Stimulated activated effector memory CD8-positive, alpha-beta T cell treated with anti-CD3 and anti-CD28 coated beads, Interleukin-12 subunit alpha, Interleukin-12 subunit beta, amount 100 ng/mL, for 72 hours (primary cell): ENCODE measurements around the gene MYO5B.

Experiments used
- ATAC-seq: fragments of 150-1000 bp; cut with Tn5 transposase; 2 replicates; pipeline ENCODE4 v1.10.0; 2021
- DNase-seq, 2 donors: peaks; one replicate each; pipeline ENCODE4 v3.0.0; 2021 to 2022; ENCODE audit warnings: low spot score in 2 of 2
- H3K27ac Mint-ChIP-seq: one replicate; pipeline ENCODE4 v1.8.0; 2022; ENCODE audit warnings: mild to moderate bottlenecking, mixed read lengths
- H3K36me3 Mint-ChIP-seq: one replicate; pipeline ENCODE4 v1.8.0; 2022; ENCODE audit warnings: mild to moderate bottlenecking, mixed read lengths
- H3K4me1 Mint-ChIP-seq: one replicate; pipeline ENCODE4 v1.8.0; 2022; ENCODE audit warnings: mixed read lengths
- H3K4me3 Mint-ChIP-seq: one replicate; pipeline ENCODE4 v1.8.0; 2022; ENCODE audit warnings: mild to moderate bottlenecking, mixed read lengths
- H3K9me3 Mint-ChIP-seq: one replicate; pipeline ENCODE4 v1.8.0; 2022; ENCODE audit warnings: mixed read lengths

MYO5B gene

GRCh38 chr18:49915352-49915751 is 279.6 kb downstream of the MYO5B start:
- Mint-ChIP-seq H3K9me3 (peaks cover 3% of the 10 kb centered on the region), H3K36me3 (no peaks in the 10 kb centered on the region), H3K4me1 (no peaks in the 10 kb centered on the region), H3K4me3 (no peak overlapping the region), H3K27ac (no peak overlapping the region)
- ATAC-seq (no peak), DNase-seq (no peak)

GRCh38 chr18:49913221-49913620 is 281.7 kb downstream of the MYO5B start:
- H3K9me3 Mint-ChIP-seq, result peaks cover 3% of the 10 kb centered on the region
- DNase-seq, result no peak
- H3K4me3 Mint-ChIP-seq, result no peak overlapping the region
- H3K4me1 Mint-ChIP-seq, result no peaks in the 10 kb centered on the region
- ATAC-seq, result no peak
- no peak overlapping the region for H3K27ac Mint-ChIP-seq
- no peaks in the 10 kb centered on the region for H3K36me3 Mint-ChIP-seq

DNA sequence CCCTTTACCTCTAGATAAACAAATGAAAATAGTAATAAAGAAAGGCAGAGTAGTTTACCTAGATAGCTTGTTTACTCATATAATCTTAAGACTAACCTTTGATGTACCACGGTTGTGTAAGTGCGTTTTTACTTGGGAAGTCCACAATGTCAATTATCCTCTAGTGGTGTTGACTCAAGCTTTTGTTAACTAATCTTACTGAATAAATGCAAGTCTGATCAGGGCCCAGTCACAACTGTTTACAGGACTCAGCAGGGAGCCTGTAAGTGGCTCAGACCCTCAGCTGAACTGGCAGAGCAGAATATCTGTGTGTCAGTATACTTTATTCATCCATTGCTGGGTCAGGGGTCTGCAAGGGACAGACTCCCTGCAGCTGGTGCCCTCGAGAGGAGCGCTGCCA is 283.5 kb downstream of the MYO5B start:
- peaks cover 3% of the 10 kb centered on the region for H3K9me3 Mint-ChIP-seq
- H3K36me3 Mint-ChIP-seq, result no peaks in the 10 kb centered on the region
- H3K4me1 Mint-ChIP-seq, result no peaks in the 10 kb centered on the region
- DNase-seq, result no peak
- H3K27ac Mint-ChIP-seq, result no peak overlapping the region
- H3K4me3 Mint-ChIP-seq, result no peak overlapping the region
- ATAC-seq, result no peak

DNA sequence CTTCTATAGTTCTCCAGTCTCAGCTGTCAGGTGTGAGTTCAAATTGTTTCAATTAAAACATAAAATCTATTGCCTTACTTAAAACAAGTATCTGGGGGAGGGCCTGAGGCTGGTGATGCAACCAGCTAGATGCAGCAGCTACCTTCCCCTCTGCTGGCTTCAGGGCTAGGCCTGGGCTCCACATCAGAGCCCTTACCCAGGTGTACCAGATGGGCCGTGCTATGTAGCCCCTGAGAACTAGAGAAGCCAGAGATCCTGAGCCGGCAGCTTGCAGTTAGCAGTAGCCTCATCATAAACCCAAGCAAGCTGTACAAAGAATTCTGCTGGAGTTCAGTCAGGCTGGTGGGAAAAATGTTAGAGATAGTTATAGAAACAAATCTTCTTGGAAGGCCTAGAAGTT is 284.0 kb downstream of the MYO5B start:
- DNase-seq, result no peak
- peaks cover 3% of the 10 kb centered on the region for H3K9me3 Mint-ChIP-seq
- H3K27ac Mint-ChIP-seq, result no peak overlapping the region
- no peak overlapping the region for H3K4me3 Mint-ChIP-seq
- no peaks in the 10 kb centered on the region for H3K36me3 Mint-ChIP-seq
- no peak for ATAC-seq
- H3K4me1 Mint-ChIP-seq, result no peaks in the 10 kb centered on the region

- DNase-seq (no peak), ATAC-seq (no peak)
- Mint-ChIP-seq H3K27ac (no peak overlapping the region), H3K4me3 (no peak overlapping the region), H3K4me1 (no peaks in the 10 kb centered on the region), H3K9me3 (peaks cover 3% of the 10 kb centered on the region), H3K36me3 (no peaks in the 10 kb centered on the region)
These were observed 284.9 kb downstream of the MYO5B start for GRCh38 chr18:49910019-49910418.

DNA sequence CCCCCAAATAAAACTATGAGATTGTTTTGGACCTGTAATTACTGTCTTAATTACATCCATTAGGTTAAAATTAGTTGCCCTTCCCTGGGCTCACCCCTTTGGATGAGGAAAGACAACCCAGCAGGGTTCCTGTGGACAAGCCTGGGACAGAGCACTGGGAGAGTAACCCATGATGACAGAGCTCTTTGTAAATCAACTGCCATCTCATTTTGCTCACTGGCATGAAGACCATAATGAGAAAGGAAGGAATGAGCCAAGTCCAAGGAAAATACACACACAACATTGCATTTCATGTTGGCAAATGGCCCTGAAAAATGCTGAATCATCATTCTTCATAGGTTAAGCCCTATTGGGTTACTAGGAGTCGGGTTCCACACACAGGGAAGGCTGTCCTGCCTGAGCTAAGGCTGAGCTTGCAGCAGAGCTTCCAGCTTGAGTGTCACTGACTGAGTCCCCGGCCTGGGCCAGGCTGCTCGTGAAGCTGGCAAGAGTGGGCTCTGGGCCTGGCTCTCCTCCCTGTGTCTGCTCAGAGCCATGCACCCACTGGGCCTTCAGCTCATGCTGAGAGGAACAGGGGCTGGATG is 287.5 kb downstream of the MYO5B start:
- Mint-ChIP-seq H3K4me1 (no peaks in the 10 kb centered on the region), H3K4me3 (no peak overlapping the region), H3K27ac (no peak overlapping the region), H3K36me3 (no peaks in the 10 kb centered on the region), H3K9me3 (peaks cover under 1% of the 10 kb centered on the region)
- ATAC-seq (peak; percentile 16), DNase-seq (no peak)

- no peaks in the 10 kb centered on the region for H3K36me3 Mint-ChIP-seq
- ATAC-seq, result no peak
- no peak overlapping the region for H3K27ac Mint-ChIP-seq
- no peaks in the 10 kb centered on the region for H3K9me3 Mint-ChIP-seq
- DNase-seq, result no peak
- no peaks in the 10 kb centered on the region for H3K4me1 Mint-ChIP-seq
- H3K4me3 Mint-ChIP-seq, result no peak overlapping the region
These were observed 289.2 kb downstream of the MYO5B start for GRCh38 chr18:49905771-49906170.

DNA sequence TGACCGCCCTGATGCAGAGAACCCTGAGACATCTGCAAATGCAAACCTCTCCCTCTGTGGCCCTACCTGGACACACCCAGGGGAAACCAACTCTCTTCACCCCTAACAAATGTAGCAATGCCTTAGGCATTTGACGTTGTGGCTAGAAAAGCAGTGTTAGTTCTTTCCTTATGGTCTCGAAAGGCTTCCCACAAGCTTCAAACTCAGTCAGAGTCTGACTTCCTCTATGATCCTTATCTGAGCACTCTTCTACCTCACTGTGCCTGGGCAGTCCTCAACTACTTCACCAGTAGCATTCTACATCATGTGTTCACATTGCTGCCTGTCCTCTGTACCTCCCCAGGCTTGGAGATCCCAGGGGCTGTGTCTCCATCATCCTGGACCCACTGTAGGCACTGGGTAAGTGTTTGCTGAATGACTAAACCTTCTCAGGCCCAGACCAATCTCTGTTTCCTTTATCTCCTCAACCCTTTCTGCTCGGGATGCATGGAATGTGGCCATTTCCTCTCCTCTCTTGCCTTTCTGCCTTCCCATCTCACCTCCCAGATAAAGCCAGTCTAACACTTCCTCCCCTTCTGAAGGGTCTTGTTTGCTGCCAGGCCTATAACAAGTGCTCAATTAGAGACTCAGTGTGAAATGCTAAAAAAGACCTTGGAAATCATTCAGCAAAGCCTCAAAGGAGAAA is 289.9 kb downstream of the MYO5B start:
- no peak for DNase-seq
- no peak overlapping the region for H3K27ac Mint-ChIP-seq
- no peaks in the 10 kb centered on the region for H3K4me1 Mint-ChIP-seq
- no peaks in the 10 kb centered on the region for H3K9me3 Mint-ChIP-seq
- no peak overlapping the region for H3K4me3 Mint-ChIP-seq
- no peaks in the 10 kb centered on the region for H3K36me3 Mint-ChIP-seq
- peak; percentile 9 for ATAC-seq

DNA sequence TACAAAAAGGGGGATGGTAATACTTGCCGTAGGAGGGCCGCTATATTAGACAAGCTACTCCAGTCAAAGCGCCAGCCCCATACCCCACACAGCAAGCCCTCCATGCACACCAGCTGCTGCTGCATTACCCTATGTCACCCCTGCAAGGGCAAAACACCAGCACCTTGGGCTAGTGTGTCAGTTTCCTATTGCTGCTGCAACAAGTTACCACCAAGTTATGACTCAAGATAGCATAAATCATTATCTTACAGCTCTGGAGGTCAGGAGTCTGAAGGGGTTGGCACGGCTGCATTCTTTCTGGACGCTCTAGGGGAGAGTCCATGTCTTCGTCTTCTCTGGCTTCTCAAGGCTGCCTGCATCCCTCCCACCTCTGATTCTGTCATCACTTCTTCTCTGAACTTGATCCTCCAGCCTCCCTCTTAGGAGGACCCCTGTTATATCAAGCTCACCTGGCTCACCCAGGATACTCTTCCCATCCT is 293.0 kb downstream of the MYO5B start:
- ATAC-seq, result no peak
- Mint-ChIP-seq H3K9me3 (no peaks in the 10 kb centered on the region), H3K27ac (no peak overlapping the region), H3K36me3 (no peaks in the 10 kb centered on the region), H3K4me1 (no peaks in the 10 kb centered on the region), H3K4me3 (no peak overlapping the region)
- no peak for DNase-seq

DNA sequence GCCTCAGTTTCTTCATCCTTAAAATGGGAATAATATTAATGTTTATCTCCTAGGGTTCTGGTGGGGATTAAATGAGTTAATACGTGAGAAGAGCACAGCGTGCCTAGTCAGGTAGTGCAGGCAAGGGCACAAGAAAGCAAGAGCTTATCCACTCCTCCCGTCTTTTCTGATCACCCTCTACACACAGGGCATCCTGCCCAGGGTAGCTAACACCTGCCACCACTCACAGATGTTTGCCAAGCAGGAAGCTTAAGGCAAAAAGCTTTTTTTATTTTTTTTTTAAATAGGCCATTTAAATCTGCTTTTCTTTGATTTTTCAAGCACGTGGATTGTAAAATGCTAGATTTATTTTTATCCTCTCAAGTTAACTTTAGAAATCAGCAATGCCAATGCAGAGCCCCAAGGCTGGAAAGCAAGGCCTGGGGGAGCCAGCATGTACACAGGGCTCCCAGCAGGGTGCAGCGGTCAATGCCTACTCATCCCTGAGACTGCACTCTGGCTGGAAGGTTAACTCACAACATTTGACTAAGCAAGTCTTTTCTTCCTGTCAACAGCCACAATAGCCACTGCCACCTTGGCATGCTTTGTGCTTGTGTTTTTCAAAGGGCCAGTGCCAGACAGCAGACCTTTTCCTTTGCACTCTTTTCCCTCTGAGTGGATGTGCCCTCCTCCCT is 295.2 kb downstream of the MYO5B start:
- ATAC-seq (no peak), DNase-seq (no peak)
- Mint-ChIP-seq H3K4me1 (no peaks in the 10 kb centered on the region), H3K4me3 (no peak overlapping the region), H3K9me3 (no peaks in the 10 kb centered on the region), H3K27ac (no peak overlapping the region), H3K36me3 (no peaks in the 10 kb centered on the region)

GRCh38 chr18:49898421-49898820 is 296.5 kb downstream of the MYO5B start:
- no peaks in the 10 kb centered on the region for H3K9me3 Mint-ChIP-seq
- H3K4me3 Mint-ChIP-seq, result no peak overlapping the region
- DNase-seq (peak; percentile 31 to 77), ATAC-seq (peak; percentile 47)
- no peak overlapping the region for H3K27ac Mint-ChIP-seq
- no peaks in the 10 kb centered on the region for H3K36me3 Mint-ChIP-seq
- no peaks in the 10 kb centered on the region for H3K4me1 Mint-ChIP-seq

DNA sequence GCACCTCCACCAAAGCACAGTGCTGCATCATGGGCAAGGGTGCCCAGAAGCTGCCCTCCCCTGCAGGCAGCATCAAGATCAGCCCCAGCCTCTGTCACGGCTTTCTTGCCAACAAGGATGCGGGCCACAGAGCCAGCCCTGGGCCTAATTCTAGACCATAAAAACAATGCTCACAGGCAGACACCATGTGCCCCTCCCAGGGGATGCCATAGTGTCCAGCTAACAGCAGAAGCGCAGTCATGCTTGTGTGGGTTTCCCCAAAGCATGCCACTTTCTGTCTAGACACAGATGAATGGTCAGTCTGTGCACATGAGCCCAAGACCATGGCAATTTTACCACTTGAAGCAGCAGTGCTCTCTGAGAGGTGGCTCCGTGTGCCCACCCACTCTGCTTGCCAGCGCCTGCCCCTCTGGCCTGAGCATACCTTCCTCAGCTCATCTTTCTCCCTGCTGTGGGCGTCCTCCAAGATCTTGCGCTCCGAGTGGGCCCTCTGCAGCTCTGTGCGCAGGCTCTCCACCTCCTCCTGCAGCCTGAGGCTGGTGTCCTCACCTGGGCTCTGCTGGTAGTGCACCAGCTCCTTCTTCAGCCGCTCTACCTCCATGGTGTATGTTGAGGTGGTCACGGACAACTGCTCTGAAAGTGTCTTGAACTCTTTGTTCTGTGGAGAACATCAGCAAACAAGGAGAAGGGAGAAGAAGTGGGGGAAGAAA is 300.3 kb downstream of the MYO5B start:
- ATAC-seq, result no peak
- Mint-ChIP-seq H3K27ac (no peak overlapping the region), H3K9me3 (no peaks in the 10 kb centered on the region), H3K36me3 (no peaks in the 10 kb centered on the region), H3K4me3 (no peak overlapping the region), H3K4me1 (no peaks in the 10 kb centered on the region)
- no peak for DNase-seq

DNA sequence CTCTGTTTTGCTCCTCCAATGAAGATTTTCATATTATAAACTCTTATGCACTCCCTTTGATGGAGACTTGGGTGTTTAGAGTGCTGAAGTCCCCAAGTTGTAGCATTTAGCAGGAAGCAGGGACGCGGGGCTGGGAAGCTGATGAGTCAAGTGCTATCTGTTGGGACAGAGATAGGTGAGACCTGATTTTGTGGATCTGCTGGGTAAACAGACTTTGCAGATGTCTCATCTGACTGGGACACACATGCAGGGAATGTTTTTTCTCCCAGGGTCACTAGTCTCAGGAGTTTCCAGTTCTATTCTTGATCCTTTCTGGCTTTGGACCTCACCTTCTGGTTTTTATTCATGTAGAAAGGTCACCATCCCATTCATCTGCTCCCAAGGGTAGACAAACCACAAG is 301.9 kb downstream of the MYO5B start:
- no peaks in the 10 kb centered on the region for H3K9me3 Mint-ChIP-seq
- H3K27ac Mint-ChIP-seq, result no peak overlapping the region
- ATAC-seq (no peak), DNase-seq (no peak)
- no peaks in the 10 kb centered on the region for H3K36me3 Mint-ChIP-seq
- no peak overlapping the region for H3K4me3 Mint-ChIP-seq
- H3K4me1 Mint-ChIP-seq, result no peaks in the 10 kb centered on the region

DNA sequence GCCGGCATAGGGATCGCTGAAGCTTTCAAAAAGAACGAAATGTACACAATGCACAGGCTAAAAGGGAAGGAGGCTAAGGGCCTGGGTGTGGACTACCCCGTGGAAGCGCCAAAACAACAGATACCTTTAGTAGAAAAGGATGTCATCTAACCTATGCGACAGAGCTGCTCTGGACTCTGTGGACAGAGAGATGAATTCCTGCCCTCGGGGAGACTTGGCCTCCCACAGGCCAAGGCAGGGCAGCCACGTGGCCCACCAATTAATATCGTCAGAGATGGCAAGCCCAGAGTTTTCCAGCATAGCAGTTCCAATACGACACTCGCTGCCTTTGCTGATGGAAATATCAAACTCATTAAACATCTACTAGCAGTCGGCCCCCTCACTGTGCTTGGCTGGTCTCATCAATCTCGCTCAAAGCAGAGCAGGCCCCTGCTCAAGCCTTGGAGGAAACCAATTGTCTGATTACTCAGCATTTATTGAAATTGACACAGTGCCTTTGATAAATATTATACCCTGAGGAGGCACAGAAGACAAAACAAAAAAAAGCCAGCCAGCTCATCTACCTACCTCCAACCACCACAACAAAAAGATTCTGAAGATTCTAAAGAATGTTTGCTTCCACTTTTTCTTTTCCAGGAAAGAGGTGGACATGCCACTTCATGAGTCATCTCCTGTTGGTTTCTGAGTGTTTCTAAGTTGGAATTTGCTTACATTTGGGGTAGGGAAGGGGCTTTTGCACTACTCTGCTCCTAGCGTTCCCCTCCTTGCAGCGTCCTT is 302.6 kb downstream of the MYO5B start:
- H3K36me3 Mint-ChIP-seq, result no peaks in the 10 kb centered on the region

GRCh38 chr18:49890041-49890440 is 304.9 kb downstream of the MYO5B start:
- Mint-ChIP-seq H3K36me3 (no peaks in the 10 kb centered on the region), H3K9me3 (no peaks in the 10 kb centered on the region), H3K4me3 (no peak overlapping the region), H3K27ac (no peak overlapping the region), H3K4me1 (no peaks in the 10 kb centered on the region)
- DNase-seq (no peak), ATAC-seq (no peak)

More for the DNA sequence above, 302.6 kb downstream of the MYO5B start:
- DNase-seq (no peak), ATAC-seq (no peak)
- H3K27ac Mint-ChIP-seq, result no peak overlapping the region
- H3K9me3 Mint-ChIP-seq, result no peaks in the 10 kb centered on the region
- H3K4me1 Mint-ChIP-seq, result no peaks in the 10 kb centered on the region
- H3K4me3 Mint-ChIP-seq, result no peak overlapping the region
